Esophagus muscularis mucosa (tissue), 4 donors: Measurements from ENCODE around the gene PCYOX1L. TPM values are rescaled to one million over a fixed set of nuclear protein-coding genes. Genes with fewer than 3 reads are reported as not detected.

ENCODE experiments used
- DNase-seq: peaks from one replicate; pipeline ENCODE4 v3.0.0-alpha.2; 2017; ENCODE audit errors: extremely low spot score
- H3K27ac ChIP-seq, 4 donors: fragments of 200-600 bp; sonication (generic); replicated peaks in 1 of 4; 1 replicate in 3 of 4; 2 replicates in 1 of 4; pipeline ENCODE4 v1.5.1; 2016 to 2019; ENCODE audit warnings: mild to moderate bottlenecking in 1 of 4
- H3K27me3 ChIP-seq, 4 donors: fragments of 200-600 bp; sonication (generic); one replicate each; pipeline versions ENCODE4 v1.5.1 to v1.6.0; 2016 to 2019
- H3K36me3 ChIP-seq, 4 donors: fragments of 200-600 bp; sonication (generic); one replicate each; pipeline ENCODE4 v1.5.1; 2016 to 2019
- H3K4me1 ChIP-seq, 4 donors: fragments of 200-600 bp; sonication (generic); one replicate each; pipeline ENCODE4 v1.5.1; 2016 to 2019
- H3K4me3 ChIP-seq, 4 donors: fragments of 200-600 bp; sonication (generic); 1 replicate in 2 of 4; 2 replicates in 2 of 4; pipeline ENCODE4 v1.5.1; 2016 to 2019; ENCODE audit warnings: mild to moderate bottlenecking in 4 of 4, moderate library complexity in 1 of 4
- H3K9me3 ChIP-seq, 4 donors: fragments of 200-600 bp; sonication (generic); 1 replicate in 3 of 4; 2 replicates in 1 of 4; pipeline ENCODE4 v1.5.1; 2016 to 2019
- CTCF ChIP-seq, 3 experiments: fragments of 200-600 bp in 2 of 3; fragments of 450-650 bp in 1 of 3; sonication (generic) in 2 of 3; IDR thresholded peaks; one replicate each; pipeline ENCODE4 v1.5.1; 2017 to 2019; ENCODE audit warnings: antibody characterized with exemption in 3 of 3, mild to moderate bottlenecking in 2 of 3, moderate library complexity in 1 of 3
- EP300 ChIP-seq: sonication (generic); formaldehyde crosslinking; IDR thresholded peaks from one replicate; pipeline ENCODE4 v1.6.1; 2017; ENCODE audit warnings: antibody characterized with exemption
- POLR2A ChIP-seq: fragments of 450-650 bp; IDR thresholded peaks from one replicate; pipeline ENCODE4 v1.6.1; 2017; ENCODE audit warnings: antibody characterized with exemption, moderate library complexity, mild to moderate bottlenecking, low read depth
- POLR2AphosphoS5 ChIP-seq, 2 donors: sonication (generic); formaldehyde crosslinking; IDR thresholded peaks; one replicate each; pipeline ENCODE4 v1.6.1; 2017; ENCODE audit warnings: antibody characterized with exemption in 2 of 2
- WGBS: methylation state at CpG from one replicate; pipeline ENCODE4 v1.1.5; 2018; 5-methylcytosine and 5-hydroxymethylcytosine counted together
- intact Hi-C: fragments of 100-400 bp; cut with DNase I; formaldehyde crosslinking; loops from one replicate; pipeline ENCODE4 v1.15.1; 2023
- total RNA-seq, 4 donors: library from RNA; depleted of rRNA; stranded (reverse); fragments of >200 nt; gene quantifications; one replicate each; pipeline versions ENCODE4 v1.1.0 to v1.2.1, GENCODE V29; 2016

Gene PCYOX1L
- total RNA-seq, 4 donors from 2014 or later, result 4.0 to 5.8 (median 4.7) TPM

GRCh38 chr5:149410071-149410470 is 52.2 kb downstream of the PCYOX1L start:
- peak overlapping the region; percentile 62 to 77 (median 68) for H3K4me3 ChIP-seq
- TF ChIP-seq POLR2AphosphoS5 (IDR thresholded peaks at IDR 0.05) (peak in 1 of 2 donors; percentile 28), POLR2A (no peak)
- no peak for DNase-seq
- no peaks in the 10 kb centered on the region for H3K27me3 ChIP-seq
- peaks cover 0 to 81% (median 66%) of the 10 kb centered on the region in 4 donors for H3K36me3 ChIP-seq
- H3K4me1 ChIP-seq, result peaks cover 21 to 47% (median 40%) of the 10 kb centered on the region in 4 donors
- intact Hi-C loops, result no loop called here
- 31% methylated on average over 7 of the region's 7 CpGs for WGBS
- H3K9me3 ChIP-seq, result no peaks in the 10 kb centered on the region
- peak overlapping the region; percentile 94 to 98 (median 96) for H3K27ac ChIP-seq

- 31% methylated on average over 11 of the region's 15 CpGs for WGBS
- H3K27ac ChIP-seq, result peak overlapping the region; percentile 94 to 98 (median 96)
- intact Hi-C loops, result no loop called here
- no peak for DNase-seq
- peaks cover 20 to 47% (median 40%) of the 10 kb centered on the region in 4 donors for H3K4me1 ChIP-seq
- no peaks in the 10 kb centered on the region for H3K27me3 ChIP-seq
- peaks cover 0 to 89% (median 74%) of the 10 kb centered on the region in 4 donors for H3K36me3 ChIP-seq
- no peaks in the 10 kb centered on the region for H3K9me3 ChIP-seq
- peak overlapping the region; percentile 62 to 77 (median 68) for H3K4me3 ChIP-seq
- TF ChIP-seq POLR2A, result no peak
- TF ChIP-seq POLR2AphosphoS5 (IDR thresholded peaks at IDR 0.05), result peak; percentile 75 to 77
These were observed 53.0 kb downstream of the PCYOX1L start for GRCh38 chr5:149410721-149411432.

GRCh38 chr5:149411738-149412519 is 54.1 kb downstream of the PCYOX1L start:
- WGBS, result 41% methylated on average over 9 of the region's 9 CpGs
- peaks cover 0 to 100% (median 84%) of the 10 kb centered on the region in 4 donors for H3K36me3 ChIP-seq
- TF ChIP-seq EP300, result no peak
- TF ChIP-seq POLR2AphosphoS5 (IDR thresholded peaks at IDR 0.05), result peak; percentile 51 to 61
- peaks cover 24 to 53% (median 47%) of the 10 kb centered on the region in 4 donors for H3K4me1 ChIP-seq
- H3K4me3 ChIP-seq, result peak overlapping the region; percentile 62 to 77 (median 68)
- H3K9me3 ChIP-seq, result no peaks in the 10 kb centered on the region
- no peaks in the 10 kb centered on the region for H3K27me3 ChIP-seq
- intact Hi-C loops, result no loop called here
- no peak for DNase-seq
- peak overlapping the region; percentile 94 to 98 (median 96) for H3K27ac ChIP-seq

- no peaks in the 10 kb centered on the region for H3K27me3 ChIP-seq
- peaks cover 0 to 99% (median 83%) of the 10 kb centered on the region in 4 donors for H3K36me3 ChIP-seq
- DNase-seq, result no peak
- no peaks in the 10 kb centered on the region for H3K9me3 ChIP-seq
- TF ChIP-seq EP300 (no peak), POLR2AphosphoS5 (IDR thresholded peaks at IDR 0.05) (peak; percentile 66 to 80)
- H3K27ac ChIP-seq, result peak overlapping the region; percentile 94 to 98 (median 96)
- intact Hi-C loops, result no loop called here
- peak overlapping the region; percentile 62 to 77 (median 68) for H3K4me3 ChIP-seq
- 50% methylated on average over 8 of the region's 8 CpGs for WGBS
- H3K4me1 ChIP-seq, result peaks cover 33 to 63% (median 57%) of the 10 kb centered on the region in 4 donors
These were observed 55.1 kb downstream of the PCYOX1L start for GRCh38 chr5:149412783-149413476.

DNA sequence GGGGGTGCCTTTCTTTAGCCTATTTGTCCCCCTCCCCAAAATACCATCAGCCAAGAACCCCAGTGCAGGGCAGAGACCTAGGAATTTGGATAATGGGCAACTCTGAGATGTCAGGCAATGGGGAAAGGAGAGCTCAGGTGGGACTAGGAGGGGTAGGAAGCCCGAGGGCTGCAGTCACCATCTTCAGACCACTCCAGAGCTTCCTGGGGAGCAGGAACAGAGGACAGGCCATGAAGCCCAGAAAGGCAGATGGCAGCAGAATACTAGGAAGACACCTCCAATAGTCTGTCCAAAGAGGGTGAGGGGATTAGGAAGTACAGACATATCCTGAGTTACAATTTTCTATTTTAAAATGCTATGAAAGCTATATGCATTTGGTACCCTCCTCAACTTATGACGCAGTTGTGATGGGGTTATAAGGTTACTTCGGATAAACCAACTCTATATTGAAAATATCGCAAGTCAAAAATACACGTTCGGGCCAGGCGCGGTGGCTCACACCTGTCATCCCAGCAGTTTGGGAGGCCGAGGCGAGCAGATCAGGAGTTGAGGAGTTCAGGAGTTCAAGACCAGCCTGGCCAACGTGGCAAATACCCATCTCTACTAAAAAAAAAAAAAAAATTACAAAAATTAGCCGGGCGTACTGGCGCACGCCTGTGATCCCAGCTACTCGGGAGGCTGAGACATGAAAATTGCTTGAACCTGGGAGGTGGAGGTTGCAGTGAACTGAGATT is 55.8 kb downstream of the PCYOX1L start:
- no peaks in the 10 kb centered on the region for H3K9me3 ChIP-seq
- DNase-seq, result no peak
- intact Hi-C loops, result no loop called here
- peak overlapping the region; percentile 94 to 98 (median 96) for H3K27ac ChIP-seq
- 45% methylated on average over 16 of the region's 16 CpGs for WGBS
- peaks cover 33 to 70% (median 64%) of the 10 kb centered on the region in 4 donors for H3K4me1 ChIP-seq
- peaks cover 0 to 99% (median 81%) of the 10 kb centered on the region in 4 donors for H3K36me3 ChIP-seq
- no peak for TF ChIP-seq POLR2A
- TF ChIP-seq CTCF (IDR thresholded peaks at IDR 0.05), result no peak
- peak; percentile 46 to 50 for TF ChIP-seq POLR2AphosphoS5 (IDR thresholded peaks at IDR 0.05)
- TF ChIP-seq EP300, result no peak
- H3K4me3 ChIP-seq, result peak overlapping the region; percentile 62 to 77 (median 68)
- H3K27me3 ChIP-seq, result no peaks in the 10 kb centered on the region
